ENCODE results near the gene ZDHHC9. TPM values are rescaled to one million over a fixed set of nuclear protein-coding genes. Genes with fewer than 3 reads are reported as not detected.
A peak's percentile ranks its signal among the peaks of the same experiment; 100 is the strongest.

ZDHHC9 gene
- total and polyA plus RNA-seq, 8 donors: 4.1 to 23.9 (median 16.9) TPM

DNA sequence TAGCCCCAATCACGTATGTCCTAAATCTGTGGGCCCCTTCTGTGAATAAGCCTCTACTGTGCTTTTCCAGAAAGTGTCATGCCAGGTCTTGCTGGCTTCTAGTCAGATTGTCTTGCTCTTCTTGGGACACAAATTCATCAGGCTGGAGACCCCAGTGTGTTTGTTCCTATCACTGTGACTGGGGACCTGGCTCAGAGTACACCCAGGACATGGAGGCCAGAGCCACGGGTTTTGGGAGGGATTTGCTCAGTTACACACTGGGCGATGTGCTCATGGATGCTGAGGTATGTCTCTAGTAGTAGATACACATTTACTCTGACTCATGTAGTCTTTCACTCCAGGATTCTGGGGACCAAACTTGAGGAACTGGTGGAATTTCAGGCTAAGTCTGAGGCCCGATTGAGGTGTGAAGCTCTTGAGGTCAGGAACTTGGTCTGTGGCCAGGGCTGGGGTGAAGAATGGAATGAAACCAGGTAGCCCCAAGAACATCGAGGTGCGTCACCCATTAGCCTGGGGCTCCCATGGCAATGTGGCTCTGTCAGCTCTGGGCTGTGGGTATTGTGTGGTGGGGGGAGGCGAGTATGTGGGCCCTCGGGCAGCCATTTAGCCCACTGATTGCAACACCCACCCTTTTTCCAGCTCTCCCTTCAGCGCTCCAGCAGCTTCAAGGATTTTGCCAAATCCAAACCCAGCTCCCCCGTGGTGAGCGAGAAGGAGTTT, 56.2 kb downstream of the ZDHHC9 start:
- 70 to 76% methylated on average over 11 of the region's 11 CpGs for WGBS, 2 donors
- no peak overlapping the region for H3K4me3 ChIP-seq
- H3K27ac ChIP-seq: no peak overlapping the region
- no peaks in the 10 kb centered on the region for H3K9me3 ChIP-seq
- H3K36me3 ChIP-seq: no peaks in the 10 kb centered on the region
- intact Hi-C loops (cut with DNase I): no loop called here
- no peak for ATAC-seq
- H3K4me1 ChIP-seq: no peaks in the 10 kb centered on the region
- no peak for TF ChIP-seq CTCF (IDR thresholded peaks at IDR 0.05)
- no peaks in the 10 kb centered on the region for H3K27me3 ChIP-seq
- no peak for DNase-seq
- FAIRE-seq: no peak

DNA sequence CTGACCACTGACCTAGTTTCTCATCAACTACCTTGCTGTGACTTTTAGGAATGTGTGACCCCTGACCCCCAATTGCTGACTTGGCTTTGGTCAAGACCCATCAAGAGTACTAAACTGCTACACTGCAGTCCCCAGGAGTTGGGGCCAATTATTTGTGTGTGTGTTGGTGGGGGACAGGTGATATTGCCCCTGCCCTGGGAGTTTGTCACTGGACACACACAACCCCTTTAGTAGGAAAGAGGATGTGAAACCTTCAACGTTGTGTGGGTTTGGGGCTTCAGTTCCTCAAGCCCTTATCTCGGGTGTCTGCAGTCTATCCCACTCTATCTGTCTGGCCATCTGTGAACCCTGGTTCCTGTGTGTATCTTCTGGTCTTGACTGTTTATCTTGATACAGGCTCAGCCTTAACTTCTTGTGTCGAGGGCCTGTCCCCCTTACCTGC, 57.5 kb downstream of the ZDHHC9 start:
- Histone ChIP-seq H3K27ac (no peak overlapping the region), H3K4me3 (no peak overlapping the region), H3K27me3 (no peaks in the 10 kb centered on the region), H3K4me1 (no peaks in the 10 kb centered on the region), H3K9me3 (no peaks in the 10 kb centered on the region), H3K36me3 (no peaks in the 10 kb centered on the region)
- no peak for DNase-seq
- TF ChIP-seq CTCF (IDR thresholded peaks at IDR 0.05): no peak
- 56 to 58% methylated on average over 3 of the region's 3 CpGs for WGBS, 2 donors
- intact Hi-C loops (cut with DNase I): no loop called here
- ATAC-seq: peak in 1 of 4 donors; percentile 48
- no peak for FAIRE-seq

GRCh38 chrX:129785160-129785947, 58.3 kb downstream of the ZDHHC9 start:
- TF ChIP-seq CTCF (IDR thresholded peaks at IDR 0.05): no peak
- no peak overlapping the region for H3K4me3 ChIP-seq
- no peaks in the 10 kb centered on the region for H3K9me3 ChIP-seq
- intact Hi-C loops (cut with DNase I): no loop called here
- no peaks in the 10 kb centered on the region for H3K4me1 ChIP-seq
- DNase-seq (no peak), FAIRE-seq (no peak), ATAC-seq (no peak)
- whole genome bisulfite sequencing, 2 donors: 65 to 67% methylated on average over 11 of the region's 11 CpGs
- no peak overlapping the region for H3K27ac ChIP-seq
- no peaks in the 10 kb centered on the region for H3K36me3 ChIP-seq
- H3K27me3 ChIP-seq: no peaks in the 10 kb centered on the region

- intact Hi-C loops (cut with DNase I): no loop called here
- no peak overlapping the region for H3K4me3 ChIP-seq
- H3K27ac ChIP-seq: no peak overlapping the region
- H3K36me3 ChIP-seq: no peaks in the 10 kb centered on the region
- WGBS, 2 donors: 75 to 79% methylated on average over 7 of the region's 7 CpGs
- no peaks in the 10 kb centered on the region for H3K27me3 ChIP-seq
- TF ChIP-seq CTCF (IDR thresholded peaks at IDR 0.05): no peak
- no peak for ATAC-seq
- no peak for DNase-seq
- H3K9me3 ChIP-seq: no peaks in the 10 kb centered on the region
- no peaks in the 10 kb centered on the region for H3K4me1 ChIP-seq
- no peak for FAIRE-seq
Observed at GRCh38 chrX:129784371-129784770, 59.3 kb downstream of the ZDHHC9 start.

- H3K4me3 ChIP-seq: no peak overlapping the region
- ATAC-seq: no peak
- H3K27ac ChIP-seq: no peak overlapping the region
- DNase-seq: no peak
- TF ChIP-seq CTCF (IDR thresholded peaks at IDR 0.05): no peak
- no peak for FAIRE-seq
- H3K4me1 ChIP-seq: no peaks in the 10 kb centered on the region
- intact Hi-C loops (cut with DNase I): no loop called here
- 71 to 80% methylated on average over 11 of the region's 11 CpGs for WGBS, 2 donors
- no peaks in the 10 kb centered on the region for H3K9me3 ChIP-seq
- peaks cover 0 to under 1% (median 0%) of the 10 kb centered on the region in 4 donors for H3K27me3 ChIP-seq
- no peaks in the 10 kb centered on the region for H3K36me3 ChIP-seq
Observed at GRCh38 chrX:129783291-129783713, 60.4 kb downstream of the ZDHHC9 start.
